KMS-11 (cell line): ENCODE results near the gene SKOR2.

Source experiments
- H2AFZ ChIP-seq: fragments of 200-600 bp; sonication (generic); 2 replicates; pipeline ENCODE4 v1.6.1; 2016; ENCODE audit warnings: antibody characterized with exemption, mixed run types, low read depth
- H3K27ac ChIP-seq: fragments of 200-600 bp; sonication (generic); 2 replicates; pipeline ENCODE4 v1.6.1; 2016; ENCODE audit warnings: mild to moderate bottlenecking, mixed run types
- H3K27me3 ChIP-seq: fragments of 200-600 bp; sonication (generic); 2 replicates; pipeline ENCODE4 v1.6.1; 2017; ENCODE audit warnings: mild to moderate bottlenecking, low read depth, mixed run types, moderate library complexity; ENCODE audit not compliant: insufficient read depth
- H3K36me3 ChIP-seq: fragments of 200-600 bp; sonication (generic); 2 replicates; pipeline ENCODE4 v1.6.1; 2017; ENCODE audit warnings: mild to moderate bottlenecking, mixed run types; ENCODE audit not compliant: insufficient read depth
- H3K4me1 ChIP-seq: fragments of 200-600 bp; sonication (generic); 2 replicates; pipeline ENCODE4 v1.6.1; 2016; ENCODE audit warnings: mild to moderate bottlenecking, low read depth, mixed run types; ENCODE audit not compliant: poor library complexity, severe bottlenecking
- H3K4me2 ChIP-seq: fragments of 200-600 bp; sonication (generic); 2 replicates; pipeline ENCODE4 v1.7.0; 2016; ENCODE audit warnings: mild to moderate bottlenecking, mixed run types
- H3K4me3 ChIP-seq: fragments of 200-600 bp; sonication (generic); IDR thresholded peaks from 2 replicates; pipeline ENCODE4 v1.6.1; 2017; ENCODE audit warnings: low read depth, low read length, mixed read lengths; ENCODE audit not compliant: insufficient read depth
- H3K79me2 ChIP-seq: fragments of 200-600 bp; sonication (generic); 2 replicates; pipeline ENCODE4 v1.6.1; 2016; ENCODE audit warnings: low read depth, mixed run types; ENCODE audit not compliant: insufficient read depth
- H3K9ac ChIP-seq: fragments of 200-600 bp; sonication (generic); 2 replicates; pipeline ENCODE4 v1.6.1; 2016; ENCODE audit warnings: mild to moderate bottlenecking, mixed run types
- H4K20me1 ChIP-seq: fragments of 200-600 bp; sonication (generic); 2 replicates; pipeline ENCODE4 v1.6.1; 2016; ENCODE audit warnings: mild to moderate bottlenecking, mixed run types; ENCODE audit not compliant: insufficient read depth
- TF ChIP-seq, protein P1 (sequence below): fragments of 200-600 bp; sonication (generic); conservative IDR thresholded peaks from 2 replicates; pipeline ENCODE4 v1.6.1; 2017; ENCODE audit warnings: low read depth, mild to moderate bottlenecking, antibody characterized with exemption, low read length, moderate library complexity, mixed read lengths

SKOR2 gene

DNA sequence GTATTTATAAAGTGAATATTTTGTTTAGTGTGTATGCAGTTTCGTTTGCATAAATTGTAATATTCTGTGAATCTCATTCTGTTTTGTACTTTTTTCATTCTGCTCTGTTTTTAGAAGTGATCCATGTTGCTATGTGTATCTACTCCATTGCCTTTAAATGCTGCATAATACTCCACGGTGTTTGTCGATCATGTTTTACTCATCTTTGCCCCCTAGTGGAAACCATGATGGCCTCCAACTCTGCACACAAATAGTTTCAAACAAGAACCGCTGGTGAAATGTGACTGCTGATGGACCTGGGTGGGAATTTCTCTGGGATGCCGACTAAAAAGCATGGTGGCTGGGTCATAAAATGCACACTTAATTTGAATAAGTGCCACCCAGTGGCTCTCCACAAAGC lies 32.0 kb upstream of the SKOR2 start:
- H3K4me3 ChIP-seq: no peak overlapping the region
- H4K20me1 ChIP-seq: no peaks in the 10 kb centered on the region
- H3K36me3 ChIP-seq: no peaks in the 10 kb centered on the region
- no peaks in the 10 kb centered on the region for H3K27me3 ChIP-seq
- no peak overlapping the region for H3K4me2 ChIP-seq
- H3K4me1 ChIP-seq: no peaks in the 10 kb centered on the region
- TF ChIP-seq, protein P1, sequence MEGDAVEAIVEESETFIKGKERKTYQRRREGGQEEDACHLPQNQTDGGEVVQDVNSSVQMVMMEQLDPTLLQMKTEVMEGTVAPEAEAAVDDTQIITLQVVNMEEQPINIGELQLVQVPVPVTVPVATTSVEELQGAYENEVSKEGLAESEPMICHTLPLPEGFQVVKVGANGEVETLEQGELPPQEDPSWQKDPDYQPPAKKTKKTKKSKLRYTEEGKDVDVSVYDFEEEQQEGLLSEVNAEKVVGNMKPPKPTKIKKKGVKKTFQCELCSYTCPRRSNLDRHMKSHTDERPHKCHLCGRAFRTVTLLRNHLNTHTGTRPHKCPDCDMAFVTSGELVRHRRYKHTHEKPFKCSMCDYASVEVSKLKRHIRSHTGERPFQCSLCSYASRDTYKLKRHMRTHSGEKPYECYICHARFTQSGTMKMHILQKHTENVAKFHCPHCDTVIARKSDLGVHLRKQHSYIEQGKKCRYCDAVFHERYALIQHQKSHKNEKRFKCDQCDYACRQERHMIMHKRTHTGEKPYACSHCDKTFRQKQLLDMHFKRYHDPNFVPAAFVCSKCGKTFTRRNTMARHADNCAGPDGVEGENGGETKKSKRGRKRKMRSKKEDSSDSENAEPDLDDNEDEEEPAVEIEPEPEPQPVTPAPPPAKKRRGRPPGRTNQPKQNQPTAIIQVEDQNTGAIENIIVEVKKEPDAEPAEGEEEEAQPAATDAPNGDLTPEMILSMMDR: peak; percentile 68
- no peak overlapping the region for H3K9ac ChIP-seq
- H3K79me2 ChIP-seq: no peaks in the 10 kb centered on the region
- H2AFZ ChIP-seq: no peak overlapping the region
- H3K27ac ChIP-seq: no peak overlapping the region

DNA sequence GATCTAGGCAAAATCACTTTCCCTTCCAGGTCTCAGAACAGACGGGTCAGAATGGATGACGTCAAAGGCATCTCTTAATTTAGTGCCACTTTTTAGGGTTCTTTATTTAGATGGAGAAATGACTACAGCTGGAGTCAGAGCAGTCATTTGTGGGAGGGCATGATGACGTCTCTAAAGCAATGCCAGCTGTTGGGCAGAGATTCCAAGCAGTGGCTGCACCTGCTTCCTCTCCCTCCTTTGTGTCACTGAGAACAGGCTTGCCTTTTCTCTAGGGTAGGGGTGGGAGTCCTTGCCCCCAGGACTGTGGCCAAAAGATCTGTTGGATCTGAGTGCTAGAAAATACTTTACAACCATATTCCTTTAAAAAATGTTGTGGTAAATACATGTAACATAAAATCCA lies 28.7 kb upstream of the SKOR2 start:
- TF ChIP-seq, protein P1: no peak
- Histone ChIP-seq H3K4me2 (no peak overlapping the region), H3K4me3 (no peak overlapping the region), H4K20me1 (no peaks in the 10 kb centered on the region), H3K4me1 (no peaks in the 10 kb centered on the region), H3K27ac (no peak overlapping the region), H3K79me2 (no peaks in the 10 kb centered on the region), H3K9ac (no peak overlapping the region), H3K27me3 (no peaks in the 10 kb centered on the region), H2AFZ (no peak overlapping the region), H3K36me3 (no peaks in the 10 kb centered on the region)

DNA sequence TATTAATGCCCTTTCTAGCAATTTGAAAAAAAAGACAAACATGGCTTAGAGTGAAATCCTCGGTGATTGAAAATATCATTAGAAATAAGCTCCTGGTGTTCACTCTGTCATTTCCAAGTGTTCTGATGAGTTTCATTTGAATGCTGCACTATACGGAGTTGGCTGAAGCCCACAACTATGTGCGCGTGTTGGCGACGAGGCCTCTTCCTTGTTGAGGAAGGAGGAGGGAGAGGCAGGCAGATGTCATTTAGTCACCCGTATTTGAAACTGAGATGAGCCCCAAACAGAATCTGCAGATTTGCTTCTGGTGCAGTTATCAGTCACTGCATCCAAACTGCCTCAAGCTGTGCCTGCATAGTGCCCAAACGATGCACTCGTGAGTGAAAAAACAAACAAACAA lies 23.5 kb upstream of the SKOR2 start:
- Histone ChIP-seq H3K4me3 (no peak overlapping the region), H3K36me3 (no peaks in the 10 kb centered on the region), H3K27me3 (no peaks in the 10 kb centered on the region), H3K79me2 (no peaks in the 10 kb centered on the region), H3K27ac (no peak overlapping the region), H2AFZ (no peak overlapping the region), H4K20me1 (no peaks in the 10 kb centered on the region), H3K4me2 (no peak overlapping the region), H3K4me1 (no peaks in the 10 kb centered on the region), H3K9ac (no peak overlapping the region)
- TF ChIP-seq, protein P1: no peak

DNA sequence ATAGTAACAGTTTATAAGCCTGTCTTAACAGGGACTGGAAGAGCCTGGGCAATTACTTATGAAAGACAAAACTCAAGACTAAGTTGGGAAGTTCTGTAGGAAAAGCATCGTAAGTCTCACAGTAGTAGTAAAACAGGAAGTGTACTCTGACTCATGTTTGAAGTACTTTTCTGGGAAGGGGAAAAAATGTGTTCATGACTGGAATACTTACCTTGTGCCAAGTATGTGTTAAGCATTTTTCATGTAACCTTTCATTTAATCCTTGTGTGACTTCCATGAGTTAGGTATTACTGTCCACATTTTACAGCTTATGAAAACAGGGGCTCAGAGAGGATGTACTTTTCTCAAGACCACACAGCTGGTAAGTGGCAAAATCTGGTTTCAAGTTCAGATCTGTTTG lies 13.7 kb upstream of the SKOR2 start:
- Histone ChIP-seq H3K36me3 (no peaks in the 10 kb centered on the region), H4K20me1 (no peaks in the 10 kb centered on the region), H3K27me3 (no peaks in the 10 kb centered on the region), H3K79me2 (no peaks in the 10 kb centered on the region), H3K4me3 (no peak overlapping the region), H3K27ac (no peak overlapping the region), H3K4me2 (no peak overlapping the region), H3K9ac (no peak overlapping the region), H3K4me1 (no peaks in the 10 kb centered on the region), H2AFZ (no peak overlapping the region)
- TF ChIP-seq, protein P1: no peak

DNA sequence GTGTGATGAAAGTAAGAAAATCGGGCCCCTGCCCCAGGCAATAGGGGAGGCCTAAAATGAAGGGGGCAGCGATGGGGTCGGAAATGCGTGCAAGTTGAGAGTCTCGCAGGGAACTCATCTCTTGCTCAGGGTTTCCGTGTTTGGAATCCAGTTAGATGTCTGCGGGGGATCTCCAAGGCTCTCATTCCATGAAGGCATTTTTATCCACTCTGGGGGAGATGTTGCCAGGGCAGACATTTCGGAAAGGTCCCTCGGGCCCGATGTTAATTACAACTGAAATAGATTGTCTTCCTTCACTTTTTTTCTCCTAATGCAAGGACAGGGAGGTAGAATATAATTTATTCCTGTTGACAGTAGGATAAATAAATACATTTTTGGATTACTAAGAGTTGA lies 12.8 kb upstream of the SKOR2 start:
- no peaks in the 10 kb centered on the region for H3K27me3 ChIP-seq
- H3K4me1 ChIP-seq: no peaks in the 10 kb centered on the region
- TF ChIP-seq, protein P1: no peak
- no peak overlapping the region for H3K4me3 ChIP-seq
- no peaks in the 10 kb centered on the region for H4K20me1 ChIP-seq
- H2AFZ ChIP-seq: no peak overlapping the region
- H3K36me3 ChIP-seq: no peaks in the 10 kb centered on the region
- H3K9ac ChIP-seq: no peak overlapping the region
- no peaks in the 10 kb centered on the region for H3K79me2 ChIP-seq
- H3K4me2 ChIP-seq: no peak overlapping the region
- H3K27ac ChIP-seq: no peak overlapping the region
